SK-N-SH (cell line): ENCODE measurements around the gene PARVB. TPM values are rescaled to one million over a fixed set of nuclear protein-coding genes. Genes with fewer than 3 reads are reported as not detected.

Source experiments
- CTCF ChIA-PET: fragments of 300-600, 350-600 bp; formaldehyde crosslinking; extraction: SDS; loops from one replicate; lab custom pipeline; 2021; lab: Yijun Ruan, JAX
- POLR2A ChIA-PET: fragments of 350-600 bp; sonication (Branson Sonifier 250); formaldehyde crosslinking; extraction: SDS; loops from one replicate; lab custom pipeline; 2020; ENCODE audit warnings: antibody characterized with exemption, inconsistent platforms; lab: Yijun Ruan, JAX
- DNase-seq: peaks from one replicate; pipeline ENCODE4 v3.0.0; 2012
- H2AFZ ChIP-seq: fragments of 200-600 bp; sonication (generic); 2 replicates; pipeline ENCODE4 v1.8.1; 2016; ENCODE audit warnings: antibody characterized with exemption, mild to moderate bottlenecking, low read depth
- H3F3A ChIP-seq: fragments of 200-600 bp; sonication (generic); replicated peaks from 2 replicates; pipeline ENCODE3; 2016; ENCODE audit warnings: antibody characterized with exemption, mild to moderate bottlenecking; ENCODE audit not compliant: insufficient read depth
- H3K27ac ChIP-seq, 2 experiments: fragments of 200-500 bp in 1 of 2; fragments of 200-600 bp in 1 of 2; sonication (Bioruptor generic) in 1 of 2; sonication (generic), shearing (Covaris generic) in 1 of 2; 2 replicates each; pipeline versions ENCODE4 v1.5.1 to v1.6.1; 2014 to 2016; ENCODE audit warnings: low read depth in 2 of 2, inconsistent platforms in 1 of 2, low read length in 1 of 2, mild to moderate bottlenecking in 1 of 2, mixed read lengths in 1 of 2
- H3K27me3 ChIP-seq: fragments of 200-600 bp; sonication (generic), shearing (Covaris generic); 2 replicates; pipeline ENCODE4 v1.6.1; 2016; ENCODE audit warnings: mixed run types; ENCODE audit not compliant: insufficient read depth
- H3K36me3 ChIP-seq, 2 experiments: fragments of 200-500 bp in 1 of 2; fragments of 200-600 bp in 1 of 2; sonication (Bioruptor generic) in 1 of 2; sonication (generic) in 1 of 2; replicated peaks in 1 of 2; 2 replicates each; pipeline versions ENCODE3 to v1.5.1; 2014 to 2016; ENCODE audit warnings: low read length in 1 of 2, mild to moderate bottlenecking in 1 of 2; ENCODE audit not compliant: insufficient read depth in 2 of 2, control insufficient read depth in 1 of 2
- H3K4me1 ChIP-seq, 2 experiments: fragments of 200-500 bp in 1 of 2; fragments of 200-600 bp in 1 of 2; sonication (Bioruptor generic) in 1 of 2; sonication (generic), shearing (Covaris generic) in 1 of 2; 2 replicates each; pipeline versions ENCODE4 v1.5.1 to v1.6.1; 2014 to 2016; ENCODE audit warnings: low read depth in 1 of 2, low read length in 1 of 2, mixed run types in 1 of 2; ENCODE audit not compliant: insufficient read depth in 2 of 2, control insufficient read depth in 1 of 2
- H3K4me2 ChIP-seq: fragments of 200-600 bp; sonication (generic), shearing (Covaris generic); 2 replicates; pipeline ENCODE4 v1.6.1; 2017; ENCODE audit warnings: mixed run types
- H3K4me3 ChIP-seq, 2 experiments: fragments of 200-500 bp in 1 of 2; fragments of 200-600 bp in 1 of 2; sonication (Bioruptor generic) in 1 of 2; sonication (generic), shearing (Covaris generic) in 1 of 2; 2 replicates each; pipeline versions ENCODE4 v1.5.1 to v1.8.1; 2014 to 2016; ENCODE audit warnings: low read depth in 2 of 2, inconsistent platforms in 1 of 2, low read length in 1 of 2, mild to moderate bottlenecking in 1 of 2, mixed read lengths in 1 of 2, moderate library complexity in 1 of 2
- H3K79me2 ChIP-seq: fragments of 200-600 bp; sonication (generic); 2 replicates; pipeline ENCODE4 v1.8.1; 2017; ENCODE audit warnings: mild to moderate bottlenecking; ENCODE audit not compliant: insufficient read depth
- H3K9ac ChIP-seq: fragments of 200-600 bp; sonication (generic); 2 replicates; pipeline ENCODE4 v1.6.1; 2017; ENCODE audit warnings: mixed run types
- H3K9me2 ChIP-seq: fragments of 200-600 bp; sonication (generic); 2 replicates; pipeline ENCODE4 v1.6.1; 2017; ENCODE audit warnings: mixed run types
- H3K9me3 ChIP-seq: fragments of 200-600 bp; sonication (generic); 2 replicates; pipeline ENCODE4 v1.6.1; 2017; ENCODE audit warnings: mixed run types, mild to moderate bottlenecking, moderate library complexity
- H4K20me1 ChIP-seq: fragments of 200-600 bp; sonication (generic); 2 replicates; pipeline ENCODE4 v1.6.1; 2017; ENCODE audit warnings: mild to moderate bottlenecking, mixed run types; ENCODE audit not compliant: insufficient read depth
- ELF1 ChIP-seq: IDR thresholded peaks from 2 replicates; pipeline ENCODE4 v1.4.0; 2012
- EP300 ChIP-seq, 2 experiments: IDR thresholded peaks; 2 replicates each; pipeline versions ENCODE4 v1.4.0 to v1.6.1; 2012; ENCODE audit warnings: borderline replicate concordance in 1 of 2, low read depth in 1 of 2, low read length in 1 of 2
- EZH2phosphoT487 ChIP-seq: fragments of 200-600 bp; sonication (generic); IDR thresholded peaks from 2 replicates; pipeline ENCODE4 v1.6.1; 2017; ENCODE audit warnings: low read depth, mixed run types, mild to moderate bottlenecking, antibody characterized with exemption, moderate library complexity, borderline replicate concordance
- FOXJ3 ChIP-seq: sonication (generic); formaldehyde crosslinking; IDR thresholded peaks from 2 replicates; pipeline ENCODE4 v1.5.1; 2020; ENCODE audit warnings: mild to moderate bottlenecking, missing genetic modification reagents
- FOXM1 ChIP-seq: IDR thresholded peaks from 2 replicates; pipeline ENCODE4 v1.4.0; 2012; ENCODE audit warnings: low read depth, mild to moderate bottlenecking
- IRF3 ChIP-seq: fragments of 150-350 bp; IDR thresholded peaks from 2 replicates; pipeline ENCODE4 v1.6.1; 2016; ENCODE audit warnings: mild to moderate bottlenecking, low read depth, low read length
- JUND ChIP-seq: IDR thresholded peaks from 2 replicates; pipeline ENCODE4 v1.4.0; 2012
- MEF2A ChIP-seq: IDR thresholded peaks from 2 replicates; pipeline ENCODE4 v1.4.0; 2012; ENCODE audit warnings: low read depth, borderline replicate concordance
- NFIC ChIP-seq: IDR thresholded peaks from 2 replicates; pipeline ENCODE4 v1.4.0; 2012; ENCODE audit warnings: borderline replicate concordance
- RAD21 ChIP-seq: IDR thresholded peaks from 2 replicates; pipeline ENCODE4 v1.6.1; 2012; ENCODE audit warnings: mild to moderate bottlenecking, low read length
- RCOR1 ChIP-seq: fragments of 150-350 bp; IDR thresholded peaks from 2 replicates; pipeline ENCODE4 v1.6.1; 2017; ENCODE audit warnings: antibody characterized with exemption, low read length
- RXRA ChIP-seq: IDR thresholded peaks from 2 replicates; pipeline ENCODE4 v1.4.0; 2012; ENCODE audit warnings: low read depth, mild to moderate bottlenecking, borderline replicate concordance
- SIN3A ChIP-seq: IDR thresholded peaks from 2 replicates; pipeline ENCODE4 v1.6.1; 2012; ENCODE audit warnings: low read depth, mild to moderate bottlenecking, low read length, moderate library complexity, borderline replicate concordance
- TAF1 ChIP-seq: IDR thresholded peaks from 2 replicates; pipeline ENCODE4 v1.6.1; 2012; ENCODE audit warnings: low read depth, mild to moderate bottlenecking, low read length, moderate library complexity, borderline replicate concordance
- USF2 ChIP-seq: fragments of 150-350 bp; IDR thresholded peaks from 2 replicates; pipeline ENCODE4 v1.6.1; 2017; ENCODE audit warnings: antibody characterized with exemption, low read length, low read depth, borderline replicate concordance
- WGBS: methylation state at CpG from one replicate; pipeline ENCODE4 v1.1.6; 2017; ENCODE audit warnings: low lambda C conversion rate; 5-methylcytosine and 5-hydroxymethylcytosine counted together
- polyA plus RNA-seq, 3 experiments: library from polyadenylated mRNA; depleted of rRNA; stranded (reverse); fragments of >200 nt; gene quantifications; 2 replicates each; pipeline ENCODE4 v1.2.3, GENCODE V29; 2012
- TF ChIP-seq, protein P1 (sequence below): IDR thresholded peaks from 2 replicates; pipeline ENCODE4; 2012

PARVB gene
- polyA plus RNA-seq, 1 of the 3 experiments (the other 2 are of a cell fraction): 87.8 TPM

- TF ChIP-seq RCOR1: no peak
- no peak for TF ChIP-seq MEF2A
- TF ChIP-seq RAD21: no peak
- no peak for TF ChIP-seq RXRA
These were observed 22.6 kb upstream of the PARVB start (continued) for GRCh38 chr22:44001521-44001920.

GRCh38 chr22:44002324-44002723, 21.8 kb upstream of the PARVB start:
- Histone ChIP-seq H3F3A (peaks cover 5% of the 10 kb centered on the region), H3K4me2 (no peak overlapping the region)
- no peak for TF ChIP-seq NFIC
- TF ChIP-seq, all 33 proteins: peak for 0
- 97% methylated on average over 11 of the region's 11 CpGs for WGBS
- no peaks in the 10 kb centered on the region for H3K4me1 ChIP-seq
- H4K20me1 ChIP-seq: no peaks in the 10 kb centered on the region
- peaks cover 6% of the 10 kb centered on the region; the same call in 1 of the 2 replicates for H3K9me3 ChIP-seq
- POLR2A ChIA-PET: interaction anchor here (1.0 kb wide), 1 partner anchor 9 kb away, joined by 3 read pairs; no protein-coding TSS in a partner anchor
- no peaks in the 10 kb centered on the region for H3K79me2 ChIP-seq
- no peak for DNase-seq
- no peak overlapping the region for H3K27ac ChIP-seq
- no peaks in the 10 kb centered on the region for H3K9me2 ChIP-seq
- peaks cover 20 to 22% of the 10 kb centered on the region in 2 experiments for H3K36me3 ChIP-seq
- CTCF ChIA-PET: interaction anchor here (1.1 to 2.3 kb wide), 4 partner anchors 9 to 83 kb away, joined by 3 to 19 read pairs (median 4); no protein-coding TSS in a partner anchor
- H3K9ac ChIP-seq: no peak overlapping the region
- no peak overlapping the region for H2AFZ ChIP-seq
- H3K4me3 ChIP-seq: no peak overlapping the region
- no peaks in the 10 kb centered on the region for H3K27me3 ChIP-seq

DNA sequence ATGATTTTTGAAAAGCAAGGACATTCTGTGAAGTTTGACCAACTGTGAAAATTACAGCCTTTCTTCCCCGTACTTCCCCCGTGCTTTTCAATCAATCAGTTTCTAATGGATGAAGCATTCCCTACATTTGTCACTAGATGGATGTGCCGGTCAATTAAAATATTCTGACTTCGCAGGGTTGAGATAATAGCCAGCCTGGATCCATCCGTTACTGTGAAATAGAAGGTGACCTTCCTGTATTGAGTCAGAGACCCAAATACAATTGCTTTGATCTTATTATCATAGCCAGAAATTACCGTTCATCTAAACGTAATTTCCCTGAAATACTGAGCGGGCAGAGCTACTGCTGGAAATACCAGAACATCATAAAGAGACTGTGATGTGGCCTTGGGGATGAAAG, 21.1 kb upstream of the PARVB start:
- Histone ChIP-seq H3K4me3 (no peak overlapping the region), H3K79me2 (no peaks in the 10 kb centered on the region), H2AFZ (no peak overlapping the region), H3K27ac (no peak overlapping the region), H3K4me1 (no peaks in the 10 kb centered on the region), H3F3A (peaks cover 5% of the 10 kb centered on the region), H3K4me2 (no peak overlapping the region), H3K9ac (no peak overlapping the region), H3K36me3 (peaks cover 13 to 20% of the 10 kb centered on the region in 2 experiments), H3K9me3 (peaks cover 6% of the 10 kb centered on the region; the same call in 1 of the 2 replicates), H3K27me3 (no peaks in the 10 kb centered on the region), H3K9me2 (no peaks in the 10 kb centered on the region), H4K20me1 (no peaks in the 10 kb centered on the region)
- DNase-seq: no peak
- ChIA-PET POLR2A (no interaction called here), CTCF (interaction anchor here (1.4 to 6.5 kb wide), 3 partner anchors 10 to 78 kb away, joined by 3 to 37 read pairs (median 19); no protein-coding TSS in a partner anchor)
- WGBS: 91% methylated on average over 8 of the region's 8 CpGs
- TF ChIP-seq JUND: no peak

- Histone ChIP-seq H3K27me3 (no peaks in the 10 kb centered on the region), H3K4me3 (no peak overlapping the region), H3K4me2 (no peak overlapping the region), H3K9ac (no peak overlapping the region), H3K4me1 (no peaks in the 10 kb centered on the region), H3K27ac (no peak overlapping the region), H3F3A (peaks cover 5% of the 10 kb centered on the region), H3K9me2 (no peaks in the 10 kb centered on the region), H3K79me2 (no peaks in the 10 kb centered on the region), H2AFZ (no peak overlapping the region), H4K20me1 (no peaks in the 10 kb centered on the region), H3K9me3 (peaks cover 6% of the 10 kb centered on the region; the same call in 1 of the 2 replicates), H3K36me3 (peaks cover 13 to 15% of the 10 kb centered on the region in 2 experiments)
- no peak for DNase-seq
- POLR2A ChIA-PET: no interaction called here
- 97% methylated on average over 7 of the region's 7 CpGs for WGBS
- CTCF ChIA-PET: interaction anchor here (1.4 to 6.5 kb wide), 2 partner anchors 10 to 78 kb away, joined by 3 to 37 read pairs; no protein-coding TSS in a partner anchor
- TF ChIP-seq USF2 (no peak), NFIC (no peak), TAF1 (no peak), EZH2phosphoT487 (no peak), SIN3A (no peak), FOXJ3 (CRISPR knock-in tag) (no peak), JUND (no peak), EP300 (IDR thresholded peaks at IDR 0.05; ENCODE audit: borderline replicate concordance in 1 of 2, low read depth in 1 of 2, low read length in 1 of 2) (no peak), ELF1 (no peak), RAD21 (no peak), IRF3 (no peak), FOXM1 (no peak)
- TF ChIP-seq, protein P1, sequence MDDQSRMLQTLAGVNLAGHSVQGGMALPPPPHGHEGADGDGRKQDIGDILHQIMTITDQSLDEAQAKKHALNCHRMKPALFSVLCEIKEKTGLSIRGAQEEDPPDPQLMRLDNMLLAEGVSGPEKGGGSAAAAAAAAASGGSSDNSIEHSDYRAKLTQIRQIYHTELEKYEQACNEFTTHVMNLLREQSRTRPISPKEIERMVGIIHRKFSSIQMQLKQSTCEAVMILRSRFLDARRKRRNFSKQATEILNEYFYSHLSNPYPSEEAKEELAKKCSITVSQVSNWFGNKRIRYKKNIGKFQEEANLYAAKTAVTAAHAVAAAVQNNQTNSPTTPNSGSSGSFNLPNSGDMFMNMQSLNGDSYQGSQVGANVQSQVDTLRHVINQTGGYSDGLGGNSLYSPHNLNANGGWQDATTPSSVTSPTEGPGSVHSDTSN: no peak
These were observed 20.5 kb upstream of the PARVB start for GRCh38 chr22:44003405-44004103.
